ENCODE measurements around the gene CLNK. TPM values are rescaled to one million over a fixed set of nuclear protein-coding genes. Genes with fewer than 3 reads are reported as not detected.
A peak's percentile ranks its signal among the peaks of the same experiment; 100 is the strongest.

The CLNK gene
- total RNA-seq, 1 experiment from 2014 or later, result not detected

- H4K91ac ChIP-seq (ENCODE audit: insufficient read length, low read depth, low read length), result no peak overlapping the region
- no peak overlapping the region; a peak in 1 of 5 replicates for H3K4me3 Mint-ChIP-seq
These were observed 4.3 kb upstream of the CLNK start for GRCh38 chr4:10688846-10689245.

More at GRCh38 chr4:10688846-10689245, 4.3 kb upstream of the CLNK start:
- no CpG with 5 or more reads among the region's 6 CpGs for WGBS (ENCODE audit: extremely low coverage, insufficient read length, low lambda C conversion rate)
- no peaks in the 10 kb centered on the region for H3K27me3 Mint-ChIP-seq (ENCODE audit: low read depth)
- H3K14ac ChIP-seq (ENCODE audit: insufficient read depth, low read length), result no peak overlapping the region
- H3K18ac ChIP-seq (ENCODE audit: insufficient read length, low read depth, low read length), result no peak overlapping the region
- DNase-seq, result no peak
- H4K5ac ChIP-seq (ENCODE audit: insufficient read length, low read depth, low read length), result no peak overlapping the region
- H2AFZ ChIP-seq (ENCODE audit: low read length), result no peak overlapping the region
- H3K4me2 ChIP-seq (ENCODE audit: insufficient read depth, insufficient read length, low read length), result no peak overlapping the region
- H2BK5ac ChIP-seq (ENCODE audit: insufficient read length, low read length), result no peak overlapping the region
- no peaks in the 10 kb centered on the region for H3K9me3 Mint-ChIP-seq
- H2AK5ac ChIP-seq (ENCODE audit: insufficient read length, low read length), result no peak overlapping the region
- H3K9ac ChIP-seq (ENCODE audit: extremely low read depth, insufficient read length, low read length), result no peak overlapping the region
- no peaks in the 10 kb centered on the region for H3K36me3 Mint-ChIP-seq (ENCODE audit: insufficient read depth in 1 of 3, low read depth in 3 of 3)
- no peak overlapping the region for H4K8ac ChIP-seq (replicated peaks; ENCODE audit: insufficient read length, low read depth, low read length)
- no peak overlapping the region for H2BK12ac ChIP-seq (ENCODE audit: insufficient read length, low read depth, low read length)
- no peaks in the 10 kb centered on the region for H4K20me1 ChIP-seq (ENCODE audit: control insufficient read depth, insufficient read depth, insufficient read length)
- no peak for TF ChIP-seq CTCF (conservative IDR thresholded peaks at IDR 0.05)
- no peak overlapping the region for H3K4ac ChIP-seq (ENCODE audit: low read depth, low read length)
- H3K4me1 ChIP-seq (ENCODE audit: insufficient read depth, low read length), result peaks cover 4% of the 10 kb centered on the region; the same call in 1 of the 2 replicates
- H3T11ph ChIP-seq (ENCODE audit: low read length), result no peak overlapping the region
- H2BK15ac ChIP-seq (ENCODE audit: low read depth, low read length), result no peak overlapping the region
- no peaks in the 10 kb centered on the region for H3K79me1 ChIP-seq (ENCODE audit: insufficient read depth, low read depth, low read length, poor library complexity, severe bottlenecking)
- no peaks in the 10 kb centered on the region for H3K9me3 ChIP-seq (ENCODE audit: control insufficient read depth, low read depth, low read length)
- H3K79me2 ChIP-seq (ENCODE audit: insufficient read depth, low read length), result no peaks in the 10 kb centered on the region
- H2BK20ac ChIP-seq (ENCODE audit: low read depth, low read length, poor library complexity, severe bottlenecking), result no peak overlapping the region
- no peak overlapping the region for H2BK120ac ChIP-seq (ENCODE audit: low read depth, low read length, poor library complexity, severe bottlenecking)
- peaks cover 9 to 16% of the 10 kb centered on the region in 2 experiments; a peak in 3 of 4 replicates for H3K4me1 Mint-ChIP-seq
- H3K27ac ChIP-seq (ENCODE audit: insufficient read length, low read depth, low read length), result no peak overlapping the region
- no peak overlapping the region for H3K56ac ChIP-seq (ENCODE audit: insufficient read length, low read depth, low read length)
- H3K23ac ChIP-seq (ENCODE audit: insufficient read length, low read depth, low read length), result no peak overlapping the region
- no peaks in the 10 kb centered on the region for H3K27me3 ChIP-seq (ENCODE audit: insufficient read depth, low read length)
- H3K27ac Mint-ChIP-seq, result peak overlapping the region in 1 of 3 experiments; percentile 18; a peak in 1 of 7 replicates
- no peaks in the 10 kb centered on the region for H3K23me2 ChIP-seq (ENCODE audit: insufficient read length, low read depth, low read length, poor library complexity, severe bottlenecking)

All from H9 (cell line).